GM19099 (cell line): ENCODE data around the gene OTULIN.

Experiments
- POLR2A ChIP-seq: IDR thresholded peaks from 3 replicates; pipeline ENCODE4 v1.6.1; 2011; ENCODE audit warnings: low read depth; ENCODE audit not compliant: insufficient read length; ENCODE audit errors: extremely low read depth

OTULIN gene

DNA sequence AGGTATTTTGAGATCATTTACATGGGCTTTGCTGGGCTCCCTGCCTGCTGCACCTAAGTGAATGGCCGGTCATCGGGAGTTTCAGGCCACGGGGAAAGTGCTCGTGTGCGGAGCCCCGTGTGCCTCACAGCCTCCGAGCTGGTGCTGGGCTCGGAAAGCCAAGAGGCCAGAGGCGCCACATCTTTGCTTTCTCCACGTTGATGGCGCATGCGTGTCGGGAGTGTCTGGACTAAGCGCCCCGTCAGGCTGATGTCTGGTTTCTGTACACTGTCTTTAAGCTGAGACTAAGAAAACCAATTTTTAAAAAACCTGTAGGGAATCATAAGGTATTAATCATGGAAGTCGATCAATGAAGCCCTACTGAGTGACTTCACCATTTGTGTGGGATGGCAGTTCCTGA, 69.1 kb downstream of the OTULIN start:
- no peak for TF ChIP-seq POLR2A

DNA sequence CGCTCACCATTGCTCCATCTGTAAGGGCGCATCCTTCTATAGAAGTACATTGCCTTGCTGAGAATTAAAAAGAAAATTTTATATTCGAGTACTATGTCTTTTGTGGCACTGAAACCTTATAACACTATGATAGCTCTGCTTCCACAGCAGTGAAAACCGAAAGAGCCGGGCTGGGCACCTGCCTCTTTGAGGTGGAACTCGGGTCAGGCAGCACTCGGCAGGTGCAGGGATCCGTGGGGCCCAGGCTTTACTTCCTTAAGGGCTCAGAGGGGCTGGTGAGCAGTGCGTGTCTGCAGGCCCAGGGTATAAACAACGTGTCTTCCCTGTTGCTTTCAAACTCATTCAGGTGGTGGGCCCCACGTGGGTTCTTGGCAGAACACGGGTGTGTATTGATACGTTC, 69.9 kb downstream of the OTULIN start:
- TF ChIP-seq POLR2A: no peak

DNA sequence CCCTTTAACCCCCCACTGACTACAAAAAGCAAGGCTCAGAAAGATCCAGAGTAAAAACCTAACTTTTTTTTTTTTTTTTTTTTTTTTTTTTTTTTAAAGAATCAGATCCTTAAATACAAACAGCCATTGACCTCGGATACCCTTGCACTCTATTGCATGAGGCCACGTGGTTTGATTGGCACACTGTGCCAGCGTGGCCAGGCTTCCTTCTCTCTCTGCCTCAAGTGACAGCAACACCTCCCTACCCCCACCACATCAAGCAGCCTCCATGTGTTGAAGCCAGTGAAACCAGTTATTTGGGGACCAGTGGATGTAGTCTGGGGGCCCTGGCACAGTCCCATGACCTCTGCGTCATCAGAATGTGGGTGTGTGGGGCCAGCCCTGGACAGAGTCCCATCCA, 71.4 kb downstream of the OTULIN start:
- TF ChIP-seq POLR2A: no peak

DNA sequence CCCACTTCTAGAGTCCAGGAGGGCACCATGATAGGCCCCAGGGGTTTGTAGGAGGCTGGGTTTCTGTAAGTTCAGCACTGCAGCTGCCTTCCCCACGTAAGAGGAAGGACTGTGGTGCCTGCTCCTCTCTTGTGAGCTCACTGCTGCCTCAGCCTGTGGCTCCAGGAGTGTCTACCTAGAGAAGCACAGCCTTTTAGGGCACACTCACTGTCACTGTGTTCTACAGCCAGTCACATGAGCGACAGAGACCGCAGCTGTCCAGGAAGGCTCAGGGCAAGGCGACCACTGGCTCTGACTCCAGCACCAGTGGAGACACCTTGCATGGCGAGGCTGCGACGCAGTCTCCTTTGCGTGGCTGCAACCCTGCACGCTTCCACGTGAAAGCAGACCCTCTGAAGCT, 72.8 kb downstream of the OTULIN start:
- no peak for TF ChIP-seq POLR2A

DNA sequence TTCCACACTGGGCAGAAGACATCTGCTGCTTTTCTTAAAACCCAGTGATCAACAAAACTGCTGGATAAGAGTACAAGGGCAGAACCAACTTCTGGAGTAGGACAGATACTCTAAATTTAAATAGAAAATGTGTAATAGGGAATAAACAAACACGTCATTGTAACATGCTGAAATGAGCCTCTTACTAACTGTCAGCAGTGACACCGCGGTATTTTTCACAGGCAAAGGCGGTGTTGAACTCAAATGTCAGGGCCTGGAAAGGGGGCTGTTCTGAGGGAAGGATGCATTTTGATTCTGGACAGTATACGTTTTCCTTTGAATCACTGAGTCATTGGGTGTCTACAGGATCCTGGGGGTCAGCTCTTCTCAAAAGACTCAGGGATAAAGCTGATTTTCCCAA, 73.5 kb downstream of the OTULIN start:
- no peak for TF ChIP-seq POLR2A

DNA sequence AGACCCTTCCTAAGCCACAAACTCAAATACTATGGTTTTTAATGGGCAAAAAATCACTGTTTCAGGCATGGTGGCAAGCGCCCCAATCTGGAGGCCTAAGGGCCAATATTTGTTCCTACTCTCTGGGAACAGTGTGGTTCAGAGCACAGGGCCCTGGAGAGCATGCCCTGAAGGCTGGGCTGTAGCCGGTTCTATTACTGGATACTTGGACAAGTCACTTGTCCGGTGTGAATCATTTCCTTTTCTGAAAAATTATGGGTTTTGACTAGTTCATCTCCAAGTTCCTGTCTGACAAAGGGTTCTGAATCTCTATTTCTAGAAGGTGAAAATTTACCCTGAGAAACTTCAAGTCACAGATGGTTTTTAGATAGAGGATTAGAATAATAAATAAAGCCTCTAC, 75.0 kb downstream of the OTULIN start:
- no peak for TF ChIP-seq POLR2A

DNA sequence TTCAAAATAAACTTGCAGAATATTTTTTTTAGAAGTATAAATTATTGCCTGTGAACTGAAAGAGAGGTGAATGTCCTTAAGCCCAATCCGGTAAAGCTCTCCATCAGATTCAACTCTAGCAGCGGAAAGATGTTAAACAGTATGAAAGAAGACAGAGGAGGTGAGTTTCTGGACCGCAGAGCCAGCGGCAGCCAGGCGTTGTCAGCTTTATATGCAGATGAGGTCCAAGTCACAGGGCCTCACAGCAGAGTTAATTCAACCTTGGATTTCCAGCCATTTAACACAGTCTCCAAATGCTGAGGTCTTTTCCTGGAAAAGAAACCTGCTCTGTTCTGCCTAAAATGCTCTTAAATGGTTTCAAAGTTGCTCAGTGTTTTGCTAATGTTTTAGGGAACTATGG, 75.5 kb downstream of the OTULIN start:
- no peak for TF ChIP-seq POLR2A

DNA sequence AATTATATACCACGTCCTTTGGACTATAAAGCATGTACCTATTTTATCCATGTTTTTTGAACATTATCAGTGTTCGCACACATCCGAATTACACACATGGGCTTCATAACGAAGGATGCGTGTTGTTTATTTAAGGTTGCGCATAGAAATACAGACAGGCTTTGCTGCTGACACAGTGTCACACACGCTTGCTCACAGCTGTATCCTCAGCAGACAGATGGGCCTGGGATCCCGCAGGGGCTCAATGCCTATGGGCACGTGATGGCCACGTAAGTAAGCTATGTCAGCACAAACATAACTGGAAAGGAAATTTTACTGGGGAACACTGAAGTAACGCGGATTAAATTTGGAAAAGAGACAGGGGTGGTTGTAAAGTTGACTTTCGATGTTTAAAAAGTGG, 76.6 kb downstream of the OTULIN start:
- no peak for TF ChIP-seq POLR2A

DNA sequence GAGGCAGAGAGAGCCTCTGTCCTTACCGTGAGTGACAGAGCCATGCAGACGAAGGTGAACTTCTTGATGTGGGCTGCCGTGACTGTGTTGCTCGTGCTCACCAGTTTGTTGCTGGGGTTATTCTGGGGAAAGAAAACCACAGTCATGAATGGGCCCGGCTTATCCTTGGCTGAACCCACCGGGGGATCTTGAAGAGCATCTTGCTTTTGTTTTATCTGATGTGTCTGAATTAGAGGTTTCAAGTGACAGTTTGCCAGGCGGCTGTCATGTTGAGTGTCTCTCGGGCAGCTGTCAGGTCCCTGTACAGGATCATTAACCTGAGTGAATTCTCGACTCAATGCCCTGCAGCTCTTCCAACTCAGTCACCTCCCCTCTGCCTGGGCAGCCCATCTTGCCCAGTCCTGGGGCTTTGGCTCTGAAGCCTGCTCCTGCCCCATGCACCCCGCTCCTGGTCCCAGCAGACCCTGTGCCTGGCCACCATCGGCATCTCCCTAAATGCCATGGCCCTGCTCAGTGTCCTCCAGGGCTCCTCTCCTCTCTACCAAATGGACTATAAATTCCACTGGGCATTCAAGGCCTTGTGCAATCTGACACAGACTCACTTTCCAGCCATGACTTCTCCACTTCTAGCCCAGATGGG, 77.4 kb downstream of the OTULIN start:
- TF ChIP-seq POLR2A: no peak

DNA sequence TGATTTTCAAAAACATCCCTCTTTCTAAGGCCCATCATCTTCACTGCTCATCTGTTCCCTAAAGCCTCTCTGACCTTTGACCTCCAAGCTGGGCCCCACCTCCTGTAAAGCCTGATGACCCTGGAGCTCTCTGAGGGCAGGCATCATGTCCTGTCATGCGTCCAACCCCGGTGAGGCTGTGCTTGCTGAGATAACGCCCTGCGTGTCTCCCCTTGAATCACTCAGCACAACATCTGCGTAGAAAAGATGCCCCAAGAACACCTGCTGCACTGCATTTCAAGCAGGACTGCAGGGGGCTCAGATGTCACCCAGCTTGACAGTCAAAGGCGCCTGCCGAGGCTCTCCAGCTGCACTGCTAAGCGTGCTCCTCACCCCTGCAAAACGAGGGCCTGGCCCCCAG, 78.0 kb downstream of the OTULIN start:
- TF ChIP-seq POLR2A: no peak

DNA sequence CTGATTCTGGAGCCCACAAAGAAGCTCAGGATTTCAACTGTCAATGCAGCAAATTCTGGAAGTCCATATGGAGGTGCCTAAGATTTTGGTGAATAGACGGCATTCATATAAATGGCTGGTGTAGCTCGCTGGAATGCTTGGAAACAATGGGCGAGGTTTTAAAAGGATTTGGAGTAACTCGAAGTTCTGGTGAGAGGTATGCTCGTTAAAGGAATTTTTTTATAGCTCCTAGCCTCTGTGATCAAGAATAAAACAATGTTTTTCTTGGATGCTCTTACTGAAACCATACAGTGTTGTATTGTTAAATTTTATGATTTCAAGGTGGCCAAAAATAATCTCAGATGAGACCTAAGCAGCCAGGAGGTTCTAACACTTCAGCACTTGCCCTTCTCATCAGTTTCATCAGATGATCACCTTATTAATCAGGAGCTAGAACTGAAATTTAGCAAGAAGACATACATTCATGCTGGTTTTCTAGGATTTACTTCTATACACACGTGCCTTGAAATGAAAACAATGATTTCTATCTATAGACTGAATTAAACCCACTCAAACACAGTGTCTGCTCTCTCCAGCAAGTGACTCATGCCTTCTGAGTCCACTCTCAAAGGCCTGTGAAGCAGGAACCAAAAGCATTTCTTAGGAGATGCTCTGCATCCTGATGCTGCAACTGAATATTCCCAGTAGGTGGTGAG, 79.2 kb downstream of the OTULIN start:
- no peak for TF ChIP-seq POLR2A

DNA sequence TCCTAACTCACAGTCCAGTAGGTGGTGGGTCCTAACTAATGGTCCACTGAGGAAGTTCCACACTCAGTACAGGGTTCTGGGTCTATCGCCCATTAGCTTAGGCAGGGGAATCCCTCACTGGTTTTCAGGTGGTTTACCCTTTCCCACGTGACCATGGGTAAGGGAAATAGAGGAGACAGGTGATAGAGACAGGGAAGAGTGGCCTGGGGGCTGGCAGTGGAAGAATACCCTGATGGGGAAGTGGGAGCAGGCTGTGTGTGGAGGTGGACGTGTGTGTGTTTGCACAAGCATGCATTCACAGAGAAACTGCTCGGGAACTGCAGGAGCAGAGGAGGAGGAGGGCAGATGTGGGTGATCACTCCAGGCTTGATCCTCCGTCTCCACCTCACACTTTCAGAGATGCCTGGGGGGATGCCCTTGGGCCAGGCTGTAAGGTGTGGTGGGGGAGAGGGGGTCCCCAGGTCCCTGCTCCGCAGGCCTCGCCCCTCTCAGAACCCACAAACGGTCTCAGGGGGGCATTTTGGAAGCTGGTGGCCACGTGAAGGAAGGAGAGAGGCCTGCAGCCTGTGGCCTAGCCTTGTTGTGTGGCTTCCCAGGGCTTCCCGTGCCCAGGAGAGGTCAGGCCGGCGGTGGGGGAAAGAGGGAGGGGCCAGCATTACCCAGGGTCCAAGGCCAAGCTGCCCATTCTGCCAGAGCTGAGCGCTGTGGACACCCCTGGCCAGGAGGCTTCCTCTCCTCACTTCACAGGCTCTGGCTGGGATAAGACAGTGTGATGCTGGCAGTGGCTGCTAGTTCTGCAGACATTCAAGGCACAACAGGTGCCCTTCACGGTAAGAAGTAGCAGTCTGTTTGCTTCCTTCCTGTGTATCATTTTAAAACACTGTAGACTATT, 80.0 kb downstream of the OTULIN start:
- TF ChIP-seq POLR2A: no peak

DNA sequence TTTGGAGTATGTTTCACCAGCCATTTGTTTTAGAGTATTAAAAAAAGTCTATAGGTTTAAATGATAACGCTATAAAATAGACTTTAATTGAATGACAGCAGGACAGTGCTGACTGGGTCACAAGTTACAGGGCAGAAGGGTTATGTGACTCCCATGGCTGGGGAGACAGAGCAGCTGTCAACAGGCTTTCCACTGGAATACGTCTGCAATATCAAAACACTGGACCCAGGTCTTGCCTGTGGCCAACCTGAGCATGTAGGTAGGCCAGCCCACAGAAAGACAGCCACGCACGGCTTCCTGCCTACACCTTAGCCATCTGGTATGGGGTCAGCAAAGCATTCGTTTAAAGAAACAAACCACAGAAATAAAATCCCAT, 80.7 kb downstream of the OTULIN start:
- no peak for TF ChIP-seq POLR2A

DNA sequence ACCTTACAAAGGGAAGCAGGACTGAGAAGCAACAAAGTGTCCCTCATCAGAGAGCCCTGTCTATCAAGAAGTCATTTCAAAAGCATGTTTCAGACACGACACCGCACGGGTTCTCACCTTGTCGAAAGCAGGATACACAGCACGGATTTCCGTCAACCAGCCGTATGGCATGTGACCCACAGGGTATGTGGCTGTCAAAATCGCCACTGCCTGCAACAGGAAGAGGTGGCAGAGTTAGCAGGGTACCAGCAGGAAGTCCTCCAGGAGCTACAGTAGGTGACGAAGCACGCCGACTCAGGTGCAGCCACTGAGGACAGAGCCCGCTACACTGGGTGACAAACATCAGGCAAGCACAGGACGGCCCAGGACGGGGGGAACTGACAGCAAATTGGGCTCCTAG, 81.2 kb downstream of the OTULIN start:
- no peak for TF ChIP-seq POLR2A

DNA sequence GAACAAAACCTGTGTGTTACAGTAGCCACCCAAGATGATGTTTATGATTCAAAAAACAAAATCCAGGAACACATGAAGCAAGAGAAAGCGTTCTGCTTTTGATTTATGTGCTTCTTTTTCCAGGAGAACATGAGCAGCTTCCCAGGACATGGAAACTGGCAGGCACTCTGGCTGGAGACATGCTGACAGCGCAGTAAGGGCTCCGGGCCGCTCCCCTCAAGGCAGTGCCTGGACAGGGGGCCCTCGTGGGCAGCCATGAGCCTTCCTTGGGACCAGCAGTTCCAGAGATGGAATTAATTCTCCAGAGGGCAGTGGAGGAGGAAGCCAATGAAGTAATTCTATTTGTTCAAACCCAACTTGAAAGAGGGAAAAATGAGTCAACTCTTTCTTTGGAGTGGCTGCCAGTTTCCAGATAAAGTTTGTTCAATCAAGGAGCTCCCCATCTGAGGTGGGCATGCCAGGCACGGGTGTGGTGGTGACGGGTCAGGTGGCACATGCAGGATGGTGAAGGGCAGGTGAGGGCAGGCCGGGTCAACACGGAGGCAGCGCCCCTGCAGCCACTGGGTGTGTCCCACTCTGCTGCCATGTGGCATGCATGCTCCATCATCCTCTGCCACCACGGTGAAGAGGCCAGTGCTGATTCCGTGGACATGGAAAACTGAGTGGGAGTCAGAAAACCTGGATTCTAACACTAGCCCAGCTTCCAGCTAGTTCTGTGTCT, 83.8 kb downstream of the OTULIN start:
- TF ChIP-seq POLR2A: no peak
